ENCODE measurements around the gene CAP1. TPM values are rescaled to one million over a fixed set of nuclear protein-coding genes. Genes with fewer than 3 reads are reported as not detected.
A peak's percentile ranks its signal among the peaks of the same experiment; 100 is the strongest.

The CAP1 gene
- total and polyA plus RNA-seq, 9 of the 15 experiments (the other 6 are each of a cell fraction or from before 2014, with no cell fraction given): 230 to 658 (median 281) TPM

GRCh38 chr1:40057310-40058030, 16.9 kb downstream of the CAP1 start (continued):
- TF ChIP-seq HBP1 (CRISPR knock-in tag; IDR thresholded peaks at IDR 0.05) (no peak; the same call in none of the 2 replicates), NR2F6 (CRISPR knock-in tag; IDR thresholded peaks at IDR 0.05) (no peak), PRPF4 (IDR thresholded peaks at IDR 0.05; ENCODE audit: insufficient read depth, low read depth, low read length, poor library complexity, severe bottlenecking) (no peak), HSF4 (CRISPR knock-in tag; IDR thresholded peaks at IDR 0.05; ENCODE audit: borderline replicate concordance) (no peak), ZNF668 (CRISPR knock-in tag; IDR thresholded peaks at IDR 0.05) (no peak; the same call in 1 of the 2 replicates), XRCC3 (IDR thresholded peaks at IDR 0.05) (no peak), KLF10 (CRISPR knock-in tag; IDR thresholded peaks at IDR 0.05) (no peak), ESRRB (CRISPR knock-in tag; IDR thresholded peaks at IDR 0.05; ENCODE audit: borderline replicate concordance) (no peak), TBP (optimal IDR thresholded peaks at IDR 0.05; ENCODE audit: low read depth, low read length) (no peak), BRF2 (IDR thresholded peaks at IDR 0.05; ENCODE audit: borderline replicate concordance, insufficient read depth, insufficient read length) (no peak), SMAD3 (CRISPR knock-in tag; conservative IDR thresholded peaks at IDR 0.05) (0 out of 2 replicates have a peak, but pooled peaks have one; percentile 23), TFAM (CRISPR knock-in tag; conservative IDR thresholded peaks at IDR 0.05) (no peak), ZZZ3 (IDR thresholded peaks at IDR 0.05) (no peak), DDX20 (tag; IDR thresholded peaks at IDR 0.05; ENCODE audit: low read depth) (peak; percentile 76), ELK1 (CRISPR knock-in tag; IDR thresholded peaks at IDR 0.05) (no peak), NCOA1 (IDR thresholded peaks at IDR 0.05; ENCODE audit: low read depth) (peak; percentile 92), TAF9B (IDR thresholded peaks at IDR 0.05; ENCODE audit: partially characterized antibody) (peak; percentile 56), JUNB (CRISPR knock-in tag; conservative IDR thresholded peaks at IDR 0.05) (no peak; the same call in 1 of the 2 replicates), HDAC3 (IDR thresholded peaks at IDR 0.05; ENCODE audit: borderline replicate concordance, partially characterized antibody) (peak; percentile 95), SAFB (IDR thresholded peaks at IDR 0.05; ENCODE audit: borderline replicate concordance, low read depth, low read length) (no peak), XRCC4 (IDR thresholded peaks at IDR 0.05; ENCODE audit: extremely low read depth, insufficient read depth, insufficient read length) (no peak), ERF (CRISPR knock-in tag; IDR thresholded peaks at IDR 0.05) (no peak), FOXK2 (conservative IDR thresholded peaks at IDR 0.05 in 1 of 2, IDR thresholded peaks at IDR 0.05 in 1 of 2; ENCODE audit: low read depth in 2 of 2) (peak; percentile 97 to 98), ARID1B (IDR thresholded peaks at IDR 0.05) (peak; percentile 100), ILK (tag; IDR thresholded peaks at IDR 0.05; ENCODE audit: borderline replicate concordance, low read depth) (no peak), SMAD2 (IDR thresholded peaks at IDR 0.05; ENCODE audit: low read depth, low read length) (no peak)
